ENCODE data around the gene GPR39.

- TF ChIP-seq CTCF (IDR thresholded peaks at IDR 0.05) (no peak), POLR2AphosphoS5 (IDR thresholded peaks at IDR 0.05; ENCODE audit: low read depth, low read length) (no peak), REST (IDR thresholded peaks at IDR 0.05; ENCODE audit: insufficient read depth in 1 of 2, low read depth in 2 of 2, low read length in 1 of 2) (no peak), SIN3A (IDR thresholded peaks at IDR 0.05; ENCODE audit: borderline replicate concordance, insufficient read depth, low read depth, low read length) (no peak)
Measured at GRCh38 chr2:132557694-132558093, 141.1 kb downstream of the GPR39 start.

All from Panc1 (cell line).